Activated gamma-delta T cell treated with anti-CD3 and anti-CD28 coated beads, Interleukin-2, amount 50 U/mL, for 16 hours (primary cell): ENCODE data around the gene LCE3A.
"Not testable (repeated sequence)": the region's sequence is repeated elsewhere in the genome, so short reads cannot be mapped to it uniquely, and the experiment has no call there.

Source experiments
- DNase-seq: peaks from one replicate; pipeline ENCODE4 v3.0.0-alpha.2; 2020; ENCODE audit warnings: low read depth

Gene LCE3A

GRCh38 chr1:152622803-152623202, at the start of gene LCE3A:
TSS of gene LCE3A (minus strand) at chr1:152623103. CDS start at chr1:152623103, 0 bp downstream.
- no peak for DNase-seq

GRCh38 chr1:152667648-152668047, 44.7 kb upstream of the LCE3A start:
- DNase-seq: no peak

GRCh38 chr1:152666171-152666570, 43.3 kb upstream of the LCE3A start:
- not testable (repeated sequence) for DNase-seq

GRCh38 chr1:152663098-152663497, 40.2 kb upstream of the LCE3A start, which contains the start of gene LCE2D:
TSS of gene LCE2D (plus strand) at chr1:152663380. CDS start at chr1:152664106, 726 bp downstream.
- no peak for DNase-seq

GRCh38 chr1:152658649-152659048, 35.7 kb upstream of the LCE3A start:
- no peak for DNase-seq

- DNase-seq: no peak
These were observed 34.8 kb upstream of the LCE3A start for GRCh38 chr1:152657677-152658076.

GRCh38 chr1:152656459-152656858, 33.6 kb upstream of the LCE3A start:
- no peak for DNase-seq

GRCh38 chr1:152654110-152654509, 31.2 kb upstream of the LCE3A start:
- no peak for DNase-seq

- DNase-seq: no peak
These were observed 23.8 kb upstream of the LCE3A start for GRCh38 chr1:152646656-152647055.

- no peak for DNase-seq
These were observed 22.2 kb upstream of the LCE3A start for GRCh38 chr1:152645146-152645545.

- DNase-seq: no peak
These were observed 21.0 kb upstream of the LCE3A start for GRCh38 chr1:152643945-152644344.

- DNase-seq: no peak
These were observed 17.4 kb upstream of the LCE3A start for GRCh38 chr1:152640351-152640750.

GRCh38 chr1:152630596-152630995, 7.7 kb upstream of the LCE3A start:
- no peak for DNase-seq

- no peak for DNase-seq
These were observed 3.8 kb upstream of the LCE3A start for GRCh38 chr1:152626744-152627143.

- DNase-seq: no peak
These were observed 421 bp upstream of the LCE3A start for GRCh38 chr1:152623203-152623844.

- no peak for DNase-seq
These were observed 910 bp downstream of the LCE3A start for GRCh38 chr1:152621993-152622392.

- no peak for DNase-seq
These were observed 9.4 kb downstream of the LCE3A start, which contains the start of gene LCE3B for GRCh38 chr1:152613511-152613910. TSS of gene LCE3B (plus strand) at chr1:152613811. CDS start at chr1:152613811, 0 bp downstream.

GRCh38 chr1:152599934-152600333, 23.0 kb downstream of the LCE3A start, which contains the start of gene LCE3C:
TSS of gene LCE3C (plus strand) at chr1:152600234. CDS start at chr1:152600732, 498 bp downstream.
- DNase-seq: no peak

GRCh38 chr1:152596986-152597385, 25.9 kb downstream of the LCE3A start:
- DNase-seq: no peak

GRCh38 chr1:152585586-152585985, 37.3 kb downstream of the LCE3A start:
- no peak for DNase-seq

GRCh38 chr1:152582647-152583046, 40.3 kb downstream of the LCE3A start:
- DNase-seq: no peak

- DNase-seq: no peak
These were observed 42.5 kb downstream of the LCE3A start, which contains the start of gene LCE3D for GRCh38 chr1:152580433-152580832. TSS of gene LCE3D (minus strand) at chr1:152580516. CDS start at chr1:152579936, 580 bp downstream.

- DNase-seq: not testable (repeated sequence)
These were observed 43.4 kb downstream of the LCE3A start for GRCh38 chr1:152579526-152579925.

- no peak for DNase-seq
These were observed 45.7 kb downstream of the LCE3A start for GRCh38 chr1:152577168-152577567.
